ENCODE results near the gene PSORS1C1. TPM values are rescaled to one million over a fixed set of nuclear protein-coding genes. Genes with fewer than 3 reads are reported as not detected.

Gene PSORS1C1
- total RNA-seq, 2 experiments from 2014 or later: not detected

DNA sequence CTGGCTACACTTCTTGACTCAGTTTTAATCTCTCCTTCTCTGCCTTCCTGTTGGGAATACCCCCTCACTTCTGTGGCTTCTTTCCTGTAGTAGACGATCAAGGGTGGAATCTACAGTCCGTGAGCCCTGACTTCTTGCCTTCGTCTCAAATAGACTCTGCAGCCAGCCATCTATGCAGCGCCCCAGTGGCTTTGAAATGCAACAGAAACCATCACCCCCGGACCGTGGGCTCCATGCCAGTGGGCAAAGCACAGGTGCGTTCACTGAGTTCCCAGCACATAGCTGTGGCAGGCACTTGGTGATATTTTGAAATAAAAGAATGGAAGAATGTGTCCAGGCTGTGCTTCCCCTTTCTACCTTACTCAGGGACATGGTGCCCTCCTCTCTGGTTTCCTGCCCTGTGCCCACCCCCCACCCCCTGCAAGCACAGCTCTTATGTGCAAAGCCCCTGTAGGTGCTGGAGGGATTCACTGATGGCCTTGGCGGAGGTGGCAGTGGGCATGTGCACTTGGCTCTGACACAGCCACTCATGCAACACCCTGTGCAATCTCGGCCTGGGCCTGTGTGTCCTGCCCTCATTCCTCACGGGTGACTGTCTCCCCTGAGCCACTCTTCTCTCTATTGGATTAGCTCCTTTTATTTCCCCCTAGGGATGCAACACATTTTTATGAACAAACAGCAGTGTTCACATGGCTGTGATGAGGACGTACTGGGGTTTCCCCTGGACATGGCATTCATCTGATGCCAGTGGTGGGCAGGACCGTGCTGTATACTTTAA is 11.2 kb downstream of the PSORS1C1 start:
- Histone ChIP-seq H3K27ac (ENCODE audit: low read depth, low read length, poor library complexity, severe bottlenecking) (no peak overlapping the region), H3K36me3 (ENCODE audit: insufficient read depth, low read length) (no peaks in the 10 kb centered on the region), H3K4me3 (ENCODE audit: low read depth, low read length, poor library complexity, severe bottlenecking) (no peak overlapping the region), H3K4me2 (ENCODE audit: low read length) (no peak overlapping the region), H2AFZ (ENCODE audit: low read length) (no peak overlapping the region), H3K4me1 (ENCODE audit: insufficient read depth, low read length, poor library complexity, severe bottlenecking) (no peaks in the 10 kb centered on the region), H3K9me2 (ENCODE audit: insufficient read depth, low read length) (no peaks in the 10 kb centered on the region), H3K79me2 (ENCODE audit: insufficient read depth, low read depth, low read length) (no peaks in the 10 kb centered on the region), H3K9me3 (ENCODE audit: low read length) (no peaks in the 10 kb centered on the region), H4K20me1 (ENCODE audit: insufficient read depth, low read length) (no peaks in the 10 kb centered on the region)
- ChIA-PET POLR2A (no interaction called here), CTCF (ENCODE audit: unreplicated experiment) (no interaction called here)
- TF ChIP-seq, protein P1, sequence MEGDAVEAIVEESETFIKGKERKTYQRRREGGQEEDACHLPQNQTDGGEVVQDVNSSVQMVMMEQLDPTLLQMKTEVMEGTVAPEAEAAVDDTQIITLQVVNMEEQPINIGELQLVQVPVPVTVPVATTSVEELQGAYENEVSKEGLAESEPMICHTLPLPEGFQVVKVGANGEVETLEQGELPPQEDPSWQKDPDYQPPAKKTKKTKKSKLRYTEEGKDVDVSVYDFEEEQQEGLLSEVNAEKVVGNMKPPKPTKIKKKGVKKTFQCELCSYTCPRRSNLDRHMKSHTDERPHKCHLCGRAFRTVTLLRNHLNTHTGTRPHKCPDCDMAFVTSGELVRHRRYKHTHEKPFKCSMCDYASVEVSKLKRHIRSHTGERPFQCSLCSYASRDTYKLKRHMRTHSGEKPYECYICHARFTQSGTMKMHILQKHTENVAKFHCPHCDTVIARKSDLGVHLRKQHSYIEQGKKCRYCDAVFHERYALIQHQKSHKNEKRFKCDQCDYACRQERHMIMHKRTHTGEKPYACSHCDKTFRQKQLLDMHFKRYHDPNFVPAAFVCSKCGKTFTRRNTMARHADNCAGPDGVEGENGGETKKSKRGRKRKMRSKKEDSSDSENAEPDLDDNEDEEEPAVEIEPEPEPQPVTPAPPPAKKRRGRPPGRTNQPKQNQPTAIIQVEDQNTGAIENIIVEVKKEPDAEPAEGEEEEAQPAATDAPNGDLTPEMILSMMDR (conservative IDR thresholded peaks at IDR 0.05; ENCODE audit: low read length): no peak
- TF ChIP-seq EZH2phosphoT487 (IDR thresholded peaks at IDR 0.05; ENCODE audit: borderline replicate concordance, low read depth, low read length): no peak
- intact Hi-C loops (cut with micrococcal nuclease; ENCODE audit: unreplicated experiment): no loop called here
- no peak for DNase-seq (ENCODE audit: low spot score)
- no TSS peak for BruUV-seq (replicated peaks)

DNA sequence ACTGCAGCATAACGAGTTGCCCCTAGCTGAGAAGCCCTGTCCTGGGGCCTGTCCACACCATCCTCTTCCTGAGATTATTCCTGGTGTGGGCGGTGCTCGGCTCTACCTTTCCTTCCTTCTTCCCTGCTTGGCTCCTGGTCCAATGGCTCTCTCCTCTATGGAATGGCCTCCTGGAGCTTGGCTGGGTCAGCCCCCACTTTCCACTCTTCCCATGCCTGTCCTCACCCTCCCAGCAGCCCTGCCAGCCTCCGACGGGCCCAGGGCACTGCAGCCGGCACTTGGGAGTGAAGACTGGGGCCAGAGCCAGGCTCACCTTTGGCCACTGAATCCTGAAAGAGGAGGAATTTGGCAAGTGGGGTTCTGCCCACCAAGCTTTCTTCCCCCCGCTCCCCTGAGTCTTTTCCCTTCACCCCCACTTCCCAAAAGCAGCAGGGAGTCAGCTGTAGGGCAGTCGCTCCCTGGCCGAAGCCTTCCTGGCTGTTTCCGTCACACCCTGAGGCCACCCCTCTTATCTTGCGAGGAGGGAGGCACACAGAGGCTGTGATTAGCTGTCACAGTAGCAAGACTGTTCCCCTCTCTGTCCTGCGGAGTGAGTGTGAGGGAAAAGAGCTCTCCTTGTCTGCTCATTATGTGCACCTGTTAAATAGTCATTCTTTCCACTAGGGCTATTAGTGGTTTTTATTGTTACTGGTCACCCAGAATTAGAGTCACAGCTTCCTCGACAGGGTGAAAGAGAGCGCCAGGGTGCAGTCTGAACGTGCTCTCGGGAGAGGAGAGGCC is 12.0 kb downstream of the PSORS1C1 start:
- H3K79me2 ChIP-seq (ENCODE audit: insufficient read depth, low read depth, low read length): no peaks in the 10 kb centered on the region
- no peaks in the 10 kb centered on the region for H3K4me1 ChIP-seq (ENCODE audit: insufficient read depth, low read length, poor library complexity, severe bottlenecking)
- ChIA-PET CTCF (ENCODE audit: unreplicated experiment) (interaction anchor here (0.6 kb wide), 1 partner anchor 32 kb away, joined by 3 read pairs; the partner anchor contains the start of gene TCF19), POLR2A (no interaction called here)
- H3K27ac ChIP-seq (ENCODE audit: low read depth, low read length, poor library complexity, severe bottlenecking): no peak overlapping the region
- H3K4me2 ChIP-seq (ENCODE audit: low read length): no peak overlapping the region
- DNase-seq (ENCODE audit: low spot score): no peak
- no peak overlapping the region for H3K4me3 ChIP-seq (ENCODE audit: low read depth, low read length, poor library complexity, severe bottlenecking)
- BruUV-seq (replicated peaks): no TSS peak
- H4K20me1 ChIP-seq (ENCODE audit: insufficient read depth, low read length): no peaks in the 10 kb centered on the region
- intact Hi-C loops (cut with micrococcal nuclease; ENCODE audit: unreplicated experiment): no loop called here
- no peaks in the 10 kb centered on the region for H3K9me2 ChIP-seq (ENCODE audit: insufficient read depth, low read length)
- H2AFZ ChIP-seq (ENCODE audit: low read length): no peak overlapping the region
- H3K9me3 ChIP-seq (ENCODE audit: low read length): no peaks in the 10 kb centered on the region
- no peaks in the 10 kb centered on the region for H3K36me3 ChIP-seq (ENCODE audit: insufficient read depth, low read length)
- TF ChIP-seq EZH2phosphoT487 (IDR thresholded peaks at IDR 0.05; ENCODE audit: borderline replicate concordance, low read depth, low read length): no peak
- TF ChIP-seq, protein P1 (conservative IDR thresholded peaks at IDR 0.05; ENCODE audit: low read length): no peak

Data from OCI-LY7 (cell line).